SK-N-MC (cell line): Measurements from ENCODE around the gene KLRC2.
"Not testable (repeated sequence)": the region's sequence is repeated elsewhere in the genome, so short reads cannot be mapped to it uniquely, and the experiment has no call there.

Experiments used
- DNase-seq: peaks from one replicate; pipeline ENCODE4 v3.0.0-alpha.2; 2011; ENCODE audit warnings: low read depth, low spot score
- H3K27ac ChIP-seq: fragments of 200-600 bp; sonication (generic); 2 replicates; pipeline ENCODE4 v1.5.1; 2016; ENCODE audit warnings: mixed run types
- H3K36me3 ChIP-seq: fragments of 200-600 bp; sonication (generic); 2 replicates; pipeline ENCODE4 v1.6.1; 2017; ENCODE audit warnings: antibody characterized with exemption, low read length, mixed read lengths; ENCODE audit not compliant: insufficient read depth
- H3K4me3 ChIP-seq: fragments of 200-600 bp; sonication (generic); 2 replicates; pipeline ENCODE4 v1.5.1; 2016
- H3K9ac ChIP-seq: fragments of 200-600 bp; sonication (generic); 2 replicates; pipeline ENCODE4 v1.8.0; 2017; ENCODE audit warnings: mixed run types, mixed read lengths; ENCODE audit not compliant: insufficient read length
- H3K9me3 ChIP-seq: fragments of 200-600 bp; sonication (generic); 2 replicates; pipeline ENCODE4 v1.6.1; 2017; ENCODE audit warnings: low read depth, mild to moderate bottlenecking, antibody characterized with exemption, low read length, moderate library complexity, mixed read lengths
- EZH2 ChIP-seq: fragments of 200-600 bp; sonication (generic); IDR thresholded peaks from one replicate; pipeline ENCODE4 v1.6.1; 2017; ENCODE audit warnings: antibody characterized with exemption
- FOXP2 ChIP-seq: optimal IDR thresholded peaks from 2 replicates; pipeline ENCODE3; 2011; ENCODE audit warnings: mild to moderate bottlenecking, moderate library complexity; ENCODE audit not compliant: insufficient read depth; ENCODE audit errors: extremely low read length, control extremely low read depth
- POLR2AphosphoS5 ChIP-seq: IDR thresholded peaks from 2 replicates; pipeline ENCODE4 v1.6.1; 2012; ENCODE audit warnings: mild to moderate bottlenecking, low read depth, low read length, borderline replicate concordance

KLRC2 gene

DNA sequence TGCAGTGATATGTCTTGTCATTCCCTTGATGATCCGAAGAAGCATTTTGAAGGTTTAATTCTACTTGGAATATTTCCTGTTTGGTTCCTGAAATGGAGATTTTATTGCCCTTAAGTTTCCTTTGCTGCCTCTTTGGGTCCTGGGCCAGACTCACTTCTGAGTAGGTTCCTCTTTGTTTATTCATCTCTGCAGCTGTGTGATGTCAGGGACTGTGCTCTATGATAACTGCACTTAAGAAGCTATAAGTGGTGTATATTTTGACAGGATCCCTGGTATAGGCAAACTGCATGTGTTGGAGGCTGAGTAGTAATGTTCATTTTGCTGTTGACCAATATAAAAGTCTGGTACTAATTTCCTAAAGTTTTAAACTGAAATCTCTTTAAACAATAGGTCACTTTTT is 26.4 kb downstream of the KLRC2 start, which contains the start of gene KLRC4:
TSS of gene KLRC4 (minus strand) at position 366 of the 400 bp plus-strand sequence. CDS start at position 184, 182 bp downstream.
- Histone ChIP-seq H3K9me3 (peaks cover 5% of the 10 kb centered on the region; the same call in 1 of the 2 replicates), H3K4me3 (no peak within 1 kb of the TSS), H3K27ac (no peak within 1 kb of the TSS), H3K9ac (no peak within 1 kb of the TSS), H3K36me3 (no peaks in the 10 kb centered on the region)
- no peak for DNase-seq
- TF ChIP-seq POLR2AphosphoS5, result no peak
- TF ChIP-seq FOXP2, result no peak
- TF ChIP-seq EZH2, result no peak

GRCh38 chr12:10408842-10409241 is 27.0 kb downstream of the KLRC2 start:
- no peaks in the 10 kb centered on the region for H3K36me3 ChIP-seq
- H3K9me3 ChIP-seq, result peaks cover 5% of the 10 kb centered on the region; the same call in 1 of the 2 replicates
- no peak overlapping the region for H3K27ac ChIP-seq
- TF ChIP-seq FOXP2 (no peak), EZH2 (no peak), POLR2AphosphoS5 (no peak)
- DNase-seq, result no peak
- no peak overlapping the region for H3K4me3 ChIP-seq
- H3K9ac ChIP-seq, result no peak overlapping the region

- no peaks in the 10 kb centered on the region for H3K36me3 ChIP-seq
- H3K4me3 ChIP-seq, result no peak overlapping the region
- peaks cover 5% of the 10 kb centered on the region; the same call in 1 of the 2 replicates for H3K9me3 ChIP-seq
- no peak overlapping the region for H3K27ac ChIP-seq
- no peak overlapping the region for H3K9ac ChIP-seq
- TF ChIP-seq FOXP2, result no peak
- no peak for TF ChIP-seq POLR2AphosphoS5
- no peak for TF ChIP-seq EZH2
- DNase-seq, result no peak
Measured at GRCh38 chr12:10406725-10407124, 29.1 kb downstream of the KLRC2 start.

GRCh38 chr12:10405294-10405693 is 30.5 kb downstream of the KLRC2 start:
- no peak overlapping the region for H3K4me3 ChIP-seq
- peaks cover 5% of the 10 kb centered on the region; the same call in 1 of the 2 replicates for H3K9me3 ChIP-seq
- H3K27ac ChIP-seq, result no peak overlapping the region
- TF ChIP-seq EZH2 (no peak), POLR2AphosphoS5 (no peak), FOXP2 (no peak)
- no peak overlapping the region for H3K9ac ChIP-seq
- no peaks in the 10 kb centered on the region for H3K36me3 ChIP-seq
- no peak for DNase-seq

DNA sequence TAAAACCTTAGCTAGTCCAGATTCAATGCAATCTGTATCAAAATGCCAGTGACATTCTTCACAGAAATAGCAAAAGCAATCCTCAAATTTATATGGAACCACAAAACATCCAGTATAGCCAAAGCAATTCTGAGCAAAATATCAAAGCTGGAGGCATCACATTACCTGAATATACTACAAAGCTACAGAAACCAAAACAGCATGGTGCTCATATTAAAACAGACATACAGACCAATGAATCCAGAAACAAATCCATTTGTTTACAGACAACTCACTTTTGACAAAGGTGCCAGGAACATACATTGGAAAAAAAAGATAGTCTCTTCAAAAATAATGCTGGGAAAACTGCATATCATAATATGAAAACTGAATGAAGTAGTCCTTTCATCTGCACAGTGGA is 31.0 kb downstream of the KLRC2 start:
- DNase-seq, result no peak
- TF ChIP-seq EZH2, result no peak
- TF ChIP-seq POLR2AphosphoS5, result no peak
- no peak for TF ChIP-seq FOXP2
- Histone ChIP-seq H3K4me3 (no peak overlapping the region), H3K27ac (no peak overlapping the region), H3K36me3 (no peaks in the 10 kb centered on the region), H3K9ac (no peak overlapping the region), H3K9me3 (peaks cover 5% of the 10 kb centered on the region; the same call in 1 of the 2 replicates)

DNA sequence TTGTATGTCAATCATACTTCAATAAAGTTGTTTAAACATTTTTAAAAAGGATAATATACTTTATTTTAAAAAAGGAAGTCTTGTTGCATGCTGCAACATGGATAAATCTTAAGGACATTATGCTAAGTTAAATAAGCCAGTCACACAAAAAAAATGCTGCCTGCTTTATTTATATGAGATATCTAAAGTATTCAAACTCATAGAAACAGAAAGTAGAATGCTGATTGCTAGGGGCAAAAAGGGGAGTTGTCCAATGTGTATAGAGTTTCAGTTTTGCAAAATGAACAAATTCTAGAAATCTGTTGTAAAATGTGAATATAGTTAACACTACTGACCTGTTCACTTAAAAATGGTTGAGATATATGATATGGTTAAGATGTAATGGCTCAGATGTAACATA is 35.0 kb downstream of the KLRC2 start:
- TF ChIP-seq EZH2, result no peak
- no peak for TF ChIP-seq POLR2AphosphoS5
- no peak for TF ChIP-seq FOXP2
- Histone ChIP-seq H3K36me3 (no peaks in the 10 kb centered on the region), H3K9ac (no peak overlapping the region), H3K9me3 (peaks cover 5% of the 10 kb centered on the region; the same call in 1 of the 2 replicates), H3K4me3 (no peak overlapping the region), H3K27ac (no peak overlapping the region)
- DNase-seq, result no peak

DNA sequence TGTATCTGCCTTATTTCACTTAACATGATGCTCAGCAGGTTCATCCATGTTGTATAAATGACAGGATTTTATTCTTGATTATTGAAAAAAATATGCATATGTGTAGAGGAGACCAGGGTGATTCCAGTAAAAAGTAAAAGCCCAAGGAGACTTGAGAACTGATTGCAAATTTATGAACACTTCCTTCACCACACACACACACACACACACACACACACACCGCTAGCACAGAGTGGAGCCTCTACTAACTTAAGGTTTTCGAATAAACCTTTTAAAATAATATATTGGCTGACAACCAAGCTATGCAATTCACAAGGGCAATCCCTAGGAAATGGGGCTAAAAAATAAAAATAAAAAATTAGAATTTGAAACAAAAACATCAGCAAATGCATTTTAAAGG is 37.6 kb downstream of the KLRC2 start:
- no peak overlapping the region for H3K9ac ChIP-seq
- no peak for TF ChIP-seq POLR2AphosphoS5
- TF ChIP-seq EZH2, result no peak
- TF ChIP-seq FOXP2, result no peak
- H3K36me3 ChIP-seq, result no peaks in the 10 kb centered on the region
- no peak overlapping the region for H3K4me3 ChIP-seq
- DNase-seq, result no peak
- no peaks in the 10 kb centered on the region for H3K9me3 ChIP-seq
- no peak overlapping the region for H3K27ac ChIP-seq

DNA sequence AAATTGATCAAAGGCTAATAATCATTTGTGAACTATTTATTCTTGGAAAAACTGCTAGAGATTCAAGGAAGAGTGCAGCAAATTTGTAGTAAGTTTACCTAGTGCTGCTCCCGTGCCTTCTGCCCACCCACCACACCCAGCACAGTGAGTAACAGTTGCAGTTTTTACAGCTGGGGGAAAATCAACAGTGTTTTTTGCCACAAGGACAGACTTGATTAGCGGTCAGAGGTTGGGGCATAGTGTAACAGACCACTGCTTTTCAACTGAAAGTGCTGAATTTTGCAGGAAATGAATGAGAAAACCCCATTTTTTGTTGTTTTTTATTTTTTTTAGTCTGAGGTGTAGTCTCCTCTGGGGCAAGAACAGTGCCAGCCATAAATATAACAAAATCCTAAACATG is 38.5 kb downstream of the KLRC2 start:
- H3K4me3 ChIP-seq, result no peak overlapping the region

DNA sequence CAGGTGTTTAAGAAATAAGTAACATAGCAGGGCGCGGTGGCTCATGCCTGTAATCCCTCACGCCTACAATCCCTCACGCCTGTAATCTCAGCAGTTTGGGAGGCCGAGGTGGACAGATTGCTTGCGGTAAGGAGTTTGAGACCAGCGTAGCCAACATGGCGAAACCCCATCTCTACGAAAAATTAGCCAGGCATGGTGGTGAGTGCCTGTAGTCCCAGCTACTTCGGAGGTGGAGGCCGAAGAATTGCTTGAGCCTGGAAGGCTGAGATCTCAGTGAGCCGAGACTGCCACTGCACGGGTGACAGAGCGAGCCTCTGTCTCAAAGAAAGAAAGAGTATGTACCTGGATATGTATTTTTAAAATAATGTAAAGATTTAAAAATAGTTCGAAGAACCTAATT is 39.6 kb downstream of the KLRC2 start:
- not testable (repeated sequence) for H3K4me3 ChIP-seq, H3K9me3 ChIP-seq, H3K27ac ChIP-seq

More for the DNA sequence above, 38.5 kb downstream of the KLRC2 start:
- TF ChIP-seq FOXP2 (no peak), EZH2 (no peak), POLR2AphosphoS5 (no peak)
- H3K27ac ChIP-seq, result no peak overlapping the region
- no peaks in the 10 kb centered on the region for H3K9me3 ChIP-seq
- H3K36me3 ChIP-seq, result no peaks in the 10 kb centered on the region
- H3K9ac ChIP-seq, result no peak overlapping the region
- DNase-seq, result no peak

More for the DNA sequence above, 39.6 kb downstream of the KLRC2 start:
- H3K9ac ChIP-seq, DNase-seq, H3K36me3 ChIP-seq: not testable (repeated sequence)
